ENCODE measurements around the gene IZUMO4. TPM values are rescaled to one million over a fixed set of nuclear protein-coding genes. Genes with fewer than 3 reads are reported as not detected.

IZUMO4 gene
- polyA plus RNA-seq, 1 donor from 2014 or later = 39.3 TPM

- H3K9ac ChIP-seq (ENCODE audit: low read length) = no peak overlapping the region
- no peak overlapping the region for H3K27ac ChIP-seq (ENCODE audit: low read length)
- H3K4me3 ChIP-seq (ENCODE audit: low read length) = no peak overlapping the region
- no peak overlapping the region for H3K4me2 ChIP-seq (ENCODE audit: low read length)
- no peaks in the 10 kb centered on the region for H3K79me2 ChIP-seq (replicated peaks; ENCODE audit: insufficient read depth, low read length)
- no peaks in the 10 kb centered on the region for H4K20me1 ChIP-seq (ENCODE audit: insufficient read depth)
- no peak overlapping the region for H2AFZ ChIP-seq (ENCODE audit: low read depth, low read length)
- H3K9me2 ChIP-seq (ENCODE audit: insufficient read depth, low read length) = no peaks in the 10 kb centered on the region
- no peaks in the 10 kb centered on the region for H3K9me3 ChIP-seq (ENCODE audit: low read length)
- TF ChIP-seq EP300 (conservative IDR thresholded peaks at IDR 0.05; ENCODE audit: poor library complexity, severe bottlenecking) = no peak
- no peak for TF ChIP-seq SMC3 (conservative IDR thresholded peaks at IDR 0.05; ENCODE audit: poor library complexity)
- no peak for TF ChIP-seq POLR2AphosphoS5 (IDR thresholded peaks at IDR 0.05)
- TF ChIP-seq RAD21 (conservative IDR thresholded peaks at IDR 0.05) = no peak
- H3K27me3 ChIP-seq (ENCODE audit: insufficient read depth, low read depth, low read length) = no peaks in the 10 kb centered on the region
- H3F3A ChIP-seq (ENCODE audit: insufficient read depth, low read length, poor library complexity, severe bottlenecking) = no peaks in the 10 kb centered on the region
- H3K36me3 ChIP-seq (ENCODE audit: insufficient read depth, low read length) = no peaks in the 10 kb centered on the region
These were observed 18.6 kb downstream of the IZUMO4 start for GRCh38 chr19:2115324-2115723.

GRCh38 chr19:2115911-2116426 lies 19.3 kb downstream of the IZUMO4 start:
- H3K27me3 ChIP-seq (ENCODE audit: insufficient read depth, low read depth, low read length) = no peaks in the 10 kb centered on the region
- H3K9me3 ChIP-seq (ENCODE audit: low read length) = no peaks in the 10 kb centered on the region
- H3F3A ChIP-seq (ENCODE audit: insufficient read depth, low read length, poor library complexity, severe bottlenecking) = no peaks in the 10 kb centered on the region
- H3K4me3 ChIP-seq (ENCODE audit: low read length) = no peak overlapping the region
- H3K4me2 ChIP-seq (ENCODE audit: low read length) = no peak overlapping the region
- no peaks in the 10 kb centered on the region for H3K9me2 ChIP-seq (ENCODE audit: insufficient read depth, low read length)
- H3K27ac ChIP-seq (ENCODE audit: low read length) = no peak overlapping the region
- no peak overlapping the region for H3K9ac ChIP-seq (ENCODE audit: low read length)
- no peaks in the 10 kb centered on the region for H3K36me3 ChIP-seq (ENCODE audit: insufficient read depth, low read length)
- no peaks in the 10 kb centered on the region for H3K79me2 ChIP-seq (replicated peaks; ENCODE audit: insufficient read depth, low read length)
- H4K20me1 ChIP-seq (ENCODE audit: insufficient read depth) = no peaks in the 10 kb centered on the region
- H2AFZ ChIP-seq (ENCODE audit: low read depth, low read length) = no peak overlapping the region
- no peak for TF ChIP-seq REST (IDR thresholded peaks at IDR 0.05; ENCODE audit: borderline replicate concordance)
- no peak for TF ChIP-seq EZH2 (IDR thresholded peaks at IDR 0.05; ENCODE audit: borderline replicate concordance, insufficient read depth, low read length, poor library complexity, severe bottlenecking)
- no peak for TF ChIP-seq MXI1 (conservative IDR thresholded peaks at IDR 0.05; ENCODE audit: poor library complexity, severe bottlenecking)
- TF ChIP-seq EP300 (conservative IDR thresholded peaks at IDR 0.05; ENCODE audit: poor library complexity, severe bottlenecking) = no peak
- no peak for TF ChIP-seq CTCF (IDR thresholded peaks at IDR 0.05; ENCODE audit: poor library complexity, severe bottlenecking)
- no peak for TF ChIP-seq SMC3 (conservative IDR thresholded peaks at IDR 0.05; ENCODE audit: poor library complexity)
- TF ChIP-seq RAD21 (conservative IDR thresholded peaks at IDR 0.05) = no peak
- TF ChIP-seq POLR2AphosphoS5 (IDR thresholded peaks at IDR 0.05) = no peak
- no peak for TF ChIP-seq TAF1 (IDR thresholded peaks at IDR 0.05; ENCODE audit: low read depth)
